Panc1 (cell line): ENCODE measurements around the gene ARHGEF28.

Experiments used
- POLR2AphosphoS5 ChIP-seq: IDR thresholded peaks from 2 replicates; pipeline ENCODE4 v1.6.1; 2012; ENCODE audit warnings: mild to moderate bottlenecking, low read depth, low read length, moderate library complexity
- SIN3A ChIP-seq: IDR thresholded peaks from 2 replicates; pipeline ENCODE4 v1.6.1; 2012; ENCODE audit warnings: low read depth, mild to moderate bottlenecking, low read length, moderate library complexity, borderline replicate concordance; ENCODE audit not compliant: insufficient read depth
- TCF7L2 ChIP-seq: IDR thresholded peaks from 2 replicates; pipeline ENCODE4 v1.6.1; 2011; ENCODE audit warnings: mild to moderate bottlenecking, low read depth, low read length, inconsistent platforms
- TF ChIP-seq, protein P1 (sequence below): fragments of 450-650 bp; IDR thresholded peaks from 2 replicates; pipeline ENCODE4 v1.5.1; 2017; ENCODE audit warnings: mild to moderate bottlenecking
- TF ChIP-seq, protein P2 (sequence below), 2 experiments: IDR thresholded peaks; 2 replicates each; pipeline ENCODE4 v1.6.1; 2011 to 2012; ENCODE audit warnings: low read depth in 2 of 2, control low read depth in 1 of 2, low read length in 1 of 2, mild to moderate bottlenecking in 1 of 2, moderate library complexity in 1 of 2; ENCODE audit not compliant: insufficient read depth in 1 of 2

- TF ChIP-seq POLR2AphosphoS5 (no peak), SIN3A (no peak), TCF7L2 (no peak)
- TF ChIP-seq, protein P1, sequence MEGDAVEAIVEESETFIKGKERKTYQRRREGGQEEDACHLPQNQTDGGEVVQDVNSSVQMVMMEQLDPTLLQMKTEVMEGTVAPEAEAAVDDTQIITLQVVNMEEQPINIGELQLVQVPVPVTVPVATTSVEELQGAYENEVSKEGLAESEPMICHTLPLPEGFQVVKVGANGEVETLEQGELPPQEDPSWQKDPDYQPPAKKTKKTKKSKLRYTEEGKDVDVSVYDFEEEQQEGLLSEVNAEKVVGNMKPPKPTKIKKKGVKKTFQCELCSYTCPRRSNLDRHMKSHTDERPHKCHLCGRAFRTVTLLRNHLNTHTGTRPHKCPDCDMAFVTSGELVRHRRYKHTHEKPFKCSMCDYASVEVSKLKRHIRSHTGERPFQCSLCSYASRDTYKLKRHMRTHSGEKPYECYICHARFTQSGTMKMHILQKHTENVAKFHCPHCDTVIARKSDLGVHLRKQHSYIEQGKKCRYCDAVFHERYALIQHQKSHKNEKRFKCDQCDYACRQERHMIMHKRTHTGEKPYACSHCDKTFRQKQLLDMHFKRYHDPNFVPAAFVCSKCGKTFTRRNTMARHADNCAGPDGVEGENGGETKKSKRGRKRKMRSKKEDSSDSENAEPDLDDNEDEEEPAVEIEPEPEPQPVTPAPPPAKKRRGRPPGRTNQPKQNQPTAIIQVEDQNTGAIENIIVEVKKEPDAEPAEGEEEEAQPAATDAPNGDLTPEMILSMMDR: no peak
- TF ChIP-seq, protein P2, sequence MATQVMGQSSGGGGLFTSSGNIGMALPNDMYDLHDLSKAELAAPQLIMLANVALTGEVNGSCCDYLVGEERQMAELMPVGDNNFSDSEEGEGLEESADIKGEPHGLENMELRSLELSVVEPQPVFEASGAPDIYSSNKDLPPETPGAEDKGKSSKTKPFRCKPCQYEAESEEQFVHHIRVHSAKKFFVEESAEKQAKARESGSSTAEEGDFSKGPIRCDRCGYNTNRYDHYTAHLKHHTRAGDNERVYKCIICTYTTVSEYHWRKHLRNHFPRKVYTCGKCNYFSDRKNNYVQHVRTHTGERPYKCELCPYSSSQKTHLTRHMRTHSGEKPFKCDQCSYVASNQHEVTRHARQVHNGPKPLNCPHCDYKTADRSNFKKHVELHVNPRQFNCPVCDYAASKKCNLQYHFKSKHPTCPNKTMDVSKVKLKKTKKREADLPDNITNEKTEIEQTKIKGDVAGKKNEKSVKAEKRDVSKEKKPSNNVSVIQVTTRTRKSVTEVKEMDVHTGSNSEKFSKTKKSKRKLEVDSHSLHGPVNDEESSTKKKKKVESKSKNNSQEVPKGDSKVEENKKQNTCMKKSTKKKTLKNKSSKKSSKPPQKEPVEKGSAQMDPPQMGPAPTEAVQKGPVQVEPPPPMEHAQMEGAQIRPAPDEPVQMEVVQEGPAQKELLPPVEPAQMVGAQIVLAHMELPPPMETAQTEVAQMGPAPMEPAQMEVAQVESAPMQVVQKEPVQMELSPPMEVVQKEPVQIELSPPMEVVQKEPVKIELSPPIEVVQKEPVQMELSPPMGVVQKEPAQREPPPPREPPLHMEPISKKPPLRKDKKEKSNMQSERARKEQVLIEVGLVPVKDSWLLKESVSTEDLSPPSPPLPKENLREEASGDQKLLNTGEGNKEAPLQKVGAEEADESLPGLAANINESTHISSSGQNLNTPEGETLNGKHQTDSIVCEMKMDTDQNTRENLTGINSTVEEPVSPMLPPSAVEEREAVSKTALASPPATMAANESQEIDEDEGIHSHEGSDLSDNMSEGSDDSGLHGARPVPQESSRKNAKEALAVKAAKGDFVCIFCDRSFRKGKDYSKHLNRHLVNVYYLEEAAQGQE (IDR thresholded peaks at IDR 0.05; ENCODE audit: insufficient read depth in 1 of 2, low read depth in 2 of 2, low read length in 1 of 2): no peak
These were observed 81.0 kb downstream of the ARHGEF28 start for GRCh38 chr5:73706963-73707362.
